H1 (cell line): Measurements from ENCODE around the gene ADAT3. TPM values are rescaled to one million over a fixed set of nuclear protein-coding genes. Genes with fewer than 3 reads are reported as not detected.

ENCODE experiments used
- CTCF ChIA-PET: fragments of 300-600 bp; sonication (Branson Sonifier 250); formaldehyde crosslinking; loops from one replicate; lab custom pipeline; 2021; ENCODE audit not compliant: partially characterized antibody; lab: Charles Lee
- POLR2A ChIA-PET: fragments of 300-600 bp; sonication (Branson Sonifier 250); formaldehyde crosslinking; loops from one replicate; lab custom pipeline; 2021; ENCODE audit warnings: inconsistent platforms; ENCODE audit not compliant: partially characterized antibody; lab: Charles Lee
- DNase-seq, 2 experiments: peaks; one replicate each; pipeline versions ENCODE4 v3.0.0 to v3.0.0-alpha.2; 2010 to 2022; ENCODE audit warnings: low spot score in 2 of 2, low read depth in 1 of 2, mixed read lengths in 1 of 2
- FAIRE-seq: peaks from 2 replicates; lab custom pipeline; 2011; peaks lifted over from hg19 to GRCh38; lab: Jason Lieb, UNC
- H2AFZ ChIP-seq: 2 replicates; pipeline ENCODE4 v1.8.1; 2012; ENCODE audit warnings: low read length, inconsistent platforms
- H2AK5ac ChIP-seq: 2 replicates; pipeline ENCODE4 v1.6.1; 2013; ENCODE audit warnings: low read depth, low read length
- H2BK120ac ChIP-seq: replicated peaks from 2 replicates; pipeline ENCODE3; 2013; ENCODE audit warnings: low read depth, low read length, inconsistent platforms
- H2BK12ac ChIP-seq: 2 replicates; pipeline ENCODE4 v1.6.1; 2013; ENCODE audit warnings: low read depth, low read length
- H2BK15ac ChIP-seq: 2 replicates; pipeline ENCODE4 v1.6.1; 2013; ENCODE audit warnings: low read length
- H2BK20ac ChIP-seq: 2 replicates; pipeline ENCODE4 v1.6.1; 2013; ENCODE audit warnings: low read length
- H2BK5ac ChIP-seq: 2 replicates; pipeline ENCODE4 v1.6.1; 2013; ENCODE audit warnings: low read depth, low read length
- H3K14ac ChIP-seq: 2 replicates; pipeline ENCODE4 v1.6.1; 2013; ENCODE audit warnings: inconsistent platforms; ENCODE audit not compliant: insufficient read length
- H3K18ac ChIP-seq: 2 replicates; pipeline ENCODE4 v1.6.1; 2013; ENCODE audit warnings: low read length; ENCODE audit errors: extremely low read depth
- H3K23ac ChIP-seq: 2 replicates; pipeline ENCODE4 v1.6.1; 2013; ENCODE audit warnings: inconsistent platforms; ENCODE audit not compliant: insufficient read length
- H3K23me2 ChIP-seq: 2 replicates; pipeline ENCODE4 v1.6.1; 2013; ENCODE audit warnings: low read depth, low read length
- H3K27ac ChIP-seq: 2 replicates; pipeline ENCODE4 v1.6.1; 2011; ENCODE audit warnings: low read depth, low read length, inconsistent platforms
- H3K27me3 ChIP-seq, 4 experiments: replicated peaks in 1 of 4; 1 replicate in 1 of 4; 2 replicates in 3 of 4; pipeline versions ENCODE4 v1.6.1 to v1.8.1; 2011 to 2013; ENCODE audit warnings: low read length in 3 of 4, mild to moderate bottlenecking in 3 of 4, inconsistent platforms in 2 of 4, mixed read lengths in 2 of 4, moderate library complexity in 1 of 4; ENCODE audit not compliant: control insufficient read depth in 3 of 4, insufficient read depth in 3 of 4; ENCODE audit errors: extremely low read depth in 1 of 4
- H3K36me3 ChIP-seq, 4 experiments: 2 replicates each; pipeline versions ENCODE4 v1.6.1 to v1.8.1; 2011 to 2013; ENCODE audit warnings: mild to moderate bottlenecking in 4 of 4, low read length in 3 of 4, moderate library complexity in 2 of 4, control low read depth in 1 of 4, inconsistent platforms in 1 of 4; ENCODE audit not compliant: insufficient read depth in 4 of 4, control insufficient read depth in 2 of 4
- H3K4ac ChIP-seq: replicated peaks from 2 replicates; pipeline ENCODE3; 2013; ENCODE audit warnings: low read length, low read depth, mixed read lengths, inconsistent platforms; ENCODE audit not compliant: insufficient read length
- H3K4me1 ChIP-seq, 4 experiments: replicated peaks in 1 of 4; 1 replicate in 1 of 4; 2 replicates in 3 of 4; pipeline versions ENCODE4 v1.6.1 to v1.8.1; 2011 to 2013; ENCODE audit warnings: low read length in 3 of 4, inconsistent platforms in 2 of 4, mixed read lengths in 1 of 4; ENCODE audit not compliant: insufficient read depth in 4 of 4, control insufficient read depth in 3 of 4
- H3K4me2 ChIP-seq, 2 experiments: 2 replicates each; pipeline versions ENCODE4 v1.6.1 to v1.8.1; 2011 to 2013; ENCODE audit warnings: low read depth in 2 of 2, low read length in 2 of 2, control low read depth in 1 of 2, inconsistent platforms in 1 of 2, mild to moderate bottlenecking in 1 of 2; ENCODE audit not compliant: insufficient read depth in 1 of 2
- H3K4me3 ChIP-seq, 4 experiments: fragments of 200-600, 300-600 bp in 1 of 4; sonication (generic), shearing (Covaris generic), sonication (Bioruptor Twin) in 1 of 4; 2 replicates each; pipeline versions ENCODE4 v1.5.1 to v1.8.1; 2011 to 2016; ENCODE audit warnings: low read length in 4 of 4, low read depth in 3 of 4, control low read depth in 2 of 4, inconsistent platforms in 2 of 4, mild to moderate bottlenecking in 2 of 4, mixed read lengths in 1 of 4, moderate library complexity in 1 of 4; ENCODE audit not compliant: insufficient read depth in 2 of 4; ENCODE audit errors: extremely low read depth in 1 of 4
- H3K56ac ChIP-seq: replicated peaks from 2 replicates; pipeline ENCODE3; 2013; ENCODE audit warnings: low read depth, mild to moderate bottlenecking, mixed read lengths, low read length, inconsistent platforms; ENCODE audit not compliant: insufficient read length
- H3K79me1 ChIP-seq: 2 replicates; pipeline ENCODE4 v1.6.1; 2013; ENCODE audit warnings: low read depth, low read length, control low read depth
- H3K79me2 ChIP-seq, 2 experiments: 2 replicates each; pipeline versions ENCODE4 v1.6.1 to v1.8.1; 2012 to 2013; ENCODE audit warnings: low read length in 2 of 2, mild to moderate bottlenecking in 2 of 2, inconsistent platforms in 1 of 2; ENCODE audit not compliant: insufficient read depth in 2 of 2, control insufficient read depth in 1 of 2
- H3K9ac ChIP-seq, 4 experiments: replicated peaks in 1 of 4; 1 replicate in 1 of 4; 2 replicates in 3 of 4; pipeline versions ENCODE4 v1.6.1 to v1.8.1; 2011 to 2013; ENCODE audit warnings: low read depth in 3 of 4, low read length in 3 of 4, control low read depth in 2 of 4, mild to moderate bottlenecking in 2 of 4, moderate library complexity in 2 of 4, inconsistent platforms in 1 of 4; ENCODE audit errors: extremely low read depth in 1 of 4
- H3K9me3 ChIP-seq, 2 experiments: 2 replicates each; pipeline versions ENCODE4 v1.6.1 to v1.8.1; 2012 to 2013; ENCODE audit warnings: mild to moderate bottlenecking in 2 of 2, moderate library complexity in 2 of 2, control low read depth in 1 of 2, inconsistent platforms in 1 of 2, low read depth in 1 of 2, low read length in 1 of 2, mixed read lengths in 1 of 2; ENCODE audit not compliant: insufficient read depth in 2 of 2
- H4K20me1 ChIP-seq, 2 experiments: replicated peaks in 1 of 2; 2 replicates each; pipeline versions ENCODE3 to v1.8.1; 2011 to 2013; ENCODE audit warnings: inconsistent platforms in 2 of 2, low read length in 2 of 2, mild to moderate bottlenecking in 1 of 2; ENCODE audit not compliant: insufficient read depth in 2 of 2, control insufficient read depth in 1 of 2
- H4K5ac ChIP-seq: 2 replicates; pipeline ENCODE4 v1.6.1; 2013; ENCODE audit warnings: low read length, low read depth, mixed read lengths, inconsistent platforms; ENCODE audit not compliant: insufficient read length
- H4K8ac ChIP-seq: 2 replicates; pipeline ENCODE4 v1.8.0; 2013; ENCODE audit warnings: mild to moderate bottlenecking, moderate library complexity, low read length, inconsistent platforms; ENCODE audit not compliant: insufficient read depth; ENCODE audit errors: extremely low read depth
- H4K91ac ChIP-seq: replicated peaks from 2 replicates; pipeline ENCODE3; 2013; ENCODE audit warnings: low read length, mixed read lengths, inconsistent platforms; ENCODE audit not compliant: insufficient read length
- BRCA1 ChIP-seq: IDR thresholded peaks from 2 replicates; pipeline ENCODE4 v1.6.1; 2012; ENCODE audit warnings: low read depth, low read length, improper control_type of control experiment
- CHD2 ChIP-seq: IDR thresholded peaks from 2 replicates; pipeline ENCODE4 v1.6.1; 2012; ENCODE audit warnings: low read length, improper control_type of control experiment
- CTBP2 ChIP-seq: IDR thresholded peaks from 2 replicates; pipeline ENCODE4 v1.7.0; 2011; ENCODE audit warnings: borderline replicate concordance, mild to moderate bottlenecking, moderate library complexity, mixed read lengths, low read length; ENCODE audit not compliant: insufficient read depth, insufficient read length
- GTF2F1 ChIP-seq: IDR thresholded peaks from 2 replicates; pipeline ENCODE4 v1.6.1; 2012; ENCODE audit warnings: low read depth, low read length, improper control_type of control experiment, borderline replicate concordance
- JUND ChIP-seq: IDR thresholded peaks from 2 replicates; pipeline ENCODE4 v1.6.1; 2011; ENCODE audit warnings: mild to moderate bottlenecking, improper control_type of control experiment, low read length
- NANOG ChIP-seq: IDR thresholded peaks from 2 replicates; pipeline ENCODE4 v1.6.1; 2011; ENCODE audit warnings: low read length, low read depth, mild to moderate bottlenecking, inconsistent platforms; ENCODE audit not compliant: insufficient read depth, poor library complexity, severe bottlenecking
- RBBP5 ChIP-seq: IDR thresholded peaks from 2 replicates; pipeline ENCODE4 v1.7.1; 2012; ENCODE audit warnings: low read depth, mild to moderate bottlenecking, inconsistent platforms, low read length, moderate library complexity, borderline replicate concordance
- RXRA ChIP-seq: IDR thresholded peaks from 2 replicates; pipeline ENCODE4 v1.6.1; 2011; ENCODE audit warnings: low read depth, mild to moderate bottlenecking, low read length, moderate library complexity; ENCODE audit not compliant: insufficient read depth
- WGBS, 2 experiments: shearing (Covaris generic) in 1 of 2; methylation state at CpG; one replicate each; pipeline versions ENCODE4 v1.1.6 to v1.1.7; 2013 to 2015; ENCODE audit warnings: low lambda C conversion rate in 2 of 2, mixed read lengths in 2 of 2, inconsistent platforms in 1 of 2, low coverage in 1 of 2, missing lambda C conversion rate in 1 of 2; ENCODE audit not compliant: insufficient replicate concordance in 2 of 2, insufficient coverage in 1 of 2, insufficient read length in 1 of 2; ENCODE audit errors: extremely low coverage in 1 of 2, missing lambda C conversion rate in 1 of 2; 5-methylcytosine and 5-hydroxymethylcytosine counted together
- polyA plus RNA-seq, 7 experiments: library from polyadenylated mRNA; depleted of rRNA in 3 of 7; stranded (reverse) in 5 of 7; unstranded in 2 of 7; fragments of >200 nt in 5 of 7; fragments of 200-250 nt in 2 of 7; gene quantifications; 1 replicate in 5 of 7; 2 replicates in 1 of 7; 4 replicates in 1 of 7; pipeline versions ENCODE4 v1.2.1 to v1.2.3, GENCODE V29; 2011 to 2013; ENCODE audit warnings: missing spikeins in 2 of 7, mixed read lengths in 2 of 7
- total RNA-seq: library from RNA; stranded (reverse); fragmentation: NEBNext Ultra II Directional; extraction: Animal tissue kit (Norgen Biotek cat#: 25700); gene quantifications from 2 replicates; pipeline ENCODE4 v1.2.1, GENCODE V29; 2021

Gene ADAT3
- total and polyA plus RNA-seq, 2 of the 8 experiments (the other 6 are each of a cell fraction or from before 2014, with no cell fraction given), result 5.4 to 10.8 TPM

DNA sequence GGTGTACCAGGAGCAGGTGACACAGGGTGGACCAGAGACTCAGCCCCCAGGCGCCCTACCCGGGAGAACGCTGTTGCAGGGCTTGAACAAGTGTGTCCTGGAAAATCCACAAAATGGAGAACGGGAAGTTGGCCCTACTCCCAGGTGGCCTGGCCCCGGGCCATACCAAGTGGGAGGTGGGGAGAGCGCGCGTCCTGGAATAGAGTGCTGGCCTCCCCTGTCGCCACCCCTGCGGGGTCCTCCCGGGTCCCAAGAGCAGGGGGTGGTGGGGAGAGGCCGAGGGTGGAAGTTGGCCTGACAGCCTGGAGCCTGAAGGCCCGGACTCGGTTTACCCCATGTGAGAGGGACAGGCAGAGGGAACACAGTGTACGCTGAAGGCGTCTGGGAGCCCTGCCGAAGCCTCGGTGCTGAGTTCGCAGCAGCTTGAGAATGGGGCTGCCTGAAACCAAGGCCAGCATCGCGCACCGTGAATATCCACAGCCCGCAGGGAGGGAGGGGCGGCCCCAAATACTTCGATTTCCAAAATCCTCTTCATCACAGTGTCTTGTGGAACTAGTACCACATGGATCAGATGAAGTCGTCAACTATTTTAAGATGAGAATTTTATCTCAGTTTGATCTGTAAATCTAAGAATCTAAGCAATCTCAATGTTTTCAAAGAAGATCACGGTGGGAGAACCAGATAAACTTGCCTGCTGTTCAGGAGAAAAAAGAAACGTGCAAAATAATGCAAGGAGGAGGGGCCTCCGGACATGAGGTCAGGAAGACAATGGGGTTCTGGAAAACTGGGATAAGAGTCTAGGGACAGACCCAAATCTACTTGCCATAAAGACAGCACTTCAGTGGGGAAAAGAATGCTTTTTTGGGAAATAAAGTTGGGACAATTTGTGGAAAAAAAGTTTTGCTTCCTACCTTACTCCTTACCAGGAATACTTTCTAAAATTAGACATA is 31.4 kb upstream of the ADAT3 start:
- DNase-seq (no peak), FAIRE-seq (no peak)
- Histone ChIP-seq H4K91ac (no peak overlapping the region), H3K56ac (no peak overlapping the region), H3K4ac (no peak overlapping the region), H2BK5ac (no peak overlapping the region), H3K18ac (no peak overlapping the region), H3K27ac (no peak overlapping the region), H3K23ac (no peak overlapping the region), H3K79me2 (peaks cover 0 to 33% of the 10 kb centered on the region in 2 experiments; a peak in 3 of 4 replicates), H3K27me3 (no peaks in the 10 kb centered on the region), H4K5ac (no peak overlapping the region), H4K8ac (peak overlapping the region; percentile 51; the same call in 1 of the 2 replicates), H2BK20ac (no peak overlapping the region), H3K4me3 (peak overlapping the region in 1 of 4 experiments; percentile 87; a peak in 2 of 8 replicates), H2BK12ac (no peak overlapping the region), H2BK15ac (no peak overlapping the region), H2AK5ac (no peak overlapping the region), H2BK120ac (no peak overlapping the region), H3K79me1 (peaks cover 4% of the 10 kb centered on the region), H3K9me3 (no peaks in the 10 kb centered on the region), H3K23me2 (peaks cover 14% of the 10 kb centered on the region), H4K20me1 (peaks cover 2 to 7% of the 10 kb centered on the region in 2 experiments), H2AFZ (no peak overlapping the region), H3K4me2 (no peak overlapping the region; a peak in 1 of 4 replicates), H3K9ac (no peak overlapping the region), H3K4me1 (peaks cover 0 to 7% (median 2%) of the 10 kb centered on the region in 4 experiments; a peak in 5 of 7 replicates), H3K36me3 (no peaks in the 10 kb centered on the region), H3K14ac (no peak overlapping the region)
- CTCF ChIA-PET, result interaction anchor here (0.6 kb wide), 1 partner anchor 176 kb away, joined by 3 read pairs; no protein-coding TSS in a partner anchor
- POLR2A ChIA-PET, result interaction anchor here (1.3 kb wide), 1 partner anchor 13 kb away, joined by 4 read pairs; no protein-coding TSS in a partner anchor
- WGBS, 2 experiments, result 89% methylated on average over 29 of the region's 29 CpGs; no CpG with 5 or more reads in 1 of the 2 experiments
- no peak for TF ChIP-seq NANOG
- no peak for TF ChIP-seq RBBP5
- TF ChIP-seq CTBP2, result no peak
- TF ChIP-seq GTF2F1, result no peak
- no peak for TF ChIP-seq CHD2
- no peak for TF ChIP-seq BRCA1
- no peak for TF ChIP-seq JUND
- TF ChIP-seq RXRA, result no peak
